Activated CD8-positive, alpha-beta memory T cell treated with anti-CD3 and anti-CD28 coated beads for 4 hours (primary cell): ENCODE results near the gene CBY1.

Experiments used
- DNase-seq, 2 donors: peaks; one replicate each; pipeline ENCODE4 v3.0.0-alpha.2; 2020; ENCODE audit warnings: low read depth in 2 of 2

CBY1 gene

GRCh38 chr22:38649841-38650522 is 6.5 kb upstream of the CBY1 start:
- DNase-seq, result no peak

- DNase-seq, result no peak
These were observed 3.6 kb upstream of the CBY1 start for GRCh38 chr22:38652859-38653258.

- no peak for DNase-seq
These were observed 2.7 kb upstream of the CBY1 start for GRCh38 chr22:38653741-38654140.

- no peak for DNase-seq
These were observed 751 bp upstream of the CBY1 start for GRCh38 chr22:38655519-38656255.

- no peak for DNase-seq
These were observed 839 bp downstream of the CBY1 start for GRCh38 chr22:38657045-38657909.

- no peak for DNase-seq
These were observed 18.4 kb downstream of the CBY1 start for GRCh38 chr22:38674888-38675287.

- no peak for DNase-seq
These were observed 19.4 kb downstream of the CBY1 start for GRCh38 chr22:38675833-38676232.

- DNase-seq, result peak; percentile 58 to 70
These were observed 25.3 kb downstream of the CBY1 start, which contains the start of gene TOMM22 for GRCh38 chr22:38681582-38682335. TSS of gene TOMM22 (plus strand) at chr22:38681957. CDS start at chr22:38681979, 22 bp downstream.

GRCh38 chr22:38684895-38685294 is 28.5 kb downstream of the CBY1 start:
- DNase-seq, result no peak

- DNase-seq, result no peak
These were observed 29.3 kb downstream of the CBY1 start for GRCh38 chr22:38685761-38686160.

GRCh38 chr22:38689651-38690050 is 33.2 kb downstream of the CBY1 start:
- DNase-seq, result no peak

GRCh38 chr22:38694049-38694448 is 37.6 kb downstream of the CBY1 start:
- no peak for DNase-seq

- no peak for DNase-seq
These were observed 38.5 kb downstream of the CBY1 start for GRCh38 chr22:38694940-38695339.

- peak in 1 of 2 donors; percentile 25 for DNase-seq
These were observed 40.4 kb downstream of the CBY1 start for GRCh38 chr22:38696606-38697424.

- DNase-seq, result no peak
These were observed 41.1 kb downstream of the CBY1 start for GRCh38 chr22:38697425-38698089.

GRCh38 chr22:38698407-38699094 is 42.1 kb downstream of the CBY1 start:
- DNase-seq, result no peak

- no peak for DNase-seq
These were observed 42.7 kb downstream of the CBY1 start for GRCh38 chr22:38699143-38699542.

GRCh38 chr22:38699784-38700183 is 43.3 kb downstream of the CBY1 start:
- DNase-seq, result no peak

GRCh38 chr22:38700270-38700788 is 43.9 kb downstream of the CBY1 start:
- DNase-seq, result no peak
